Cardiac septum (tissue), 1 donor: ENCODE data around the gene FAM170A. TPM values are rescaled to one million over a fixed set of nuclear protein-coding genes. Genes with fewer than 3 reads are reported as not detected.

Source experiments
- total RNA-seq: library from RNA; stranded (reverse); fragmentation: NEBNext Ultra II Directional; extraction: Animal tissue kit (Norgen Biotek cat#: 25700); gene quantifications from one replicate; pipeline ENCODE4 v1.2.1, GENCODE V29; 2021
- donor health status: DM: no; HTN: no; CAD: no.

FAM170A gene
- total RNA-seq, 1 donor from 2014 or later, result not detected

Other genes with a start within 250 kb of the FAM170A start
- gene HSD17B4, start 177.1 kb upstream of the FAM170A start, total RNA-seq, result 189 TPM